ENCODE measurements around the gene KCNN3.

Gene KCNN3

DNA sequence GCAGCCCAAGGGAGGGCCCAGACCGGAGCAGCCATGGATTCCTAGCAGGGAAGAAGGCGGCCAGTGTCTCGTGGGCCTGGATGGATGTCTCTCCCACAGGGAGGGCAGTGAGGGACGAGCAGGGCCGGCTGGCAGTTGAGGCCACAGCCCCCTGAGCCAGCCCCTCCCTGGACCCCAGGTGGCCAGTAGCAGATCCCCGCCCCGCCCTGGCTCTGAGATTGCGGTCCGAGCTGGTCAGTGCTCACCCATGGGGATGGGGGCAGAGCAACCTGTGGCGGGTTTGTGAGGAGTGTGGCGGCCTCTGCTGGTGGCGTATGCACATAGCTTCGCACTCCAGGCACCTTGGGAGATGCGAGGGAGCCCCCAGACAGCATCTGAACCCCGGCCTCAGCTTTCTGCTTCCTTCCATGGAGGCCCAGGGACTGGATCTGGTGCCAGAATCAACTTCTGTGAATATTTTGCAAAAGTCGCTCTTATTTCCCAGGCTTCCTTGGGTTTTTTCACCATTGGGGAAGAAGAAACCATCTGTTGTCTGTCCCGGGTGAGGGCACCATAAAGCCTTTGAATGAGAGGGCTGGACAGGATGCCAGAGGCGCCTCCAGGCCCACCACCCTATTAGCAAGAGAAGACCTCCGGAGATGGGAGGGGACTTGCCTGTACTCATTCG lies 8.4 kb upstream of the KCNN3 start:
- peak; percentile 71 for DNase-seq

DNA sequence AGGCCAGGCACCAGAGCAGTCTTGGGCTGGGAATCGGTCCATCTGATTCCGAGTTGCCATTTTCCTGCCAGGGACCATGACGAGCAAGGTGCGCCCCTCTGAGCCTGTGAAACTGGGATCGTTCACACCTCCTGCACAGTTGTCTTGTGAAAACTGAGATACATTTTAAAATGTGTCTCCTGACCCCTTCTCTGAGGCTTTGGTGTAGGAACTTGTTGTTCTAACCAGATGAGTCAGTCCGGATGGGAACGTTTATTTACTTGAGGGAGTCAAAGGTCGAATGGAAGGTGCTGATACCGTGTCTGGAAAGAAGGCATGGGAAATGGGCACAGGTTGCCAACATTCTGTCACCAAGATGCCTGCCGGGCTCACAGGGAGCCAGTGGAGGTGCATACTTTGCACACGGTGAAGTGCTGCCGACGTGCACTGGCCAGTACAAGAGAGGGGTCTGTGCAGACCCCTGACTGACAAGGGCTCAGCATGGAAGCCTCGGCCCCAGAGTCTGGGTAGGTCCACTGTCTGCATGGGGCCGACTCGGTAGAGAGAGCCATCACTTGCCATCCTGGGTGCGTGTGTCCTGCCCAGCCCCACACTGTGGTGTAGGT lies 7.4 kb upstream of the KCNN3 start:
- DNase-seq = no peak

DNA sequence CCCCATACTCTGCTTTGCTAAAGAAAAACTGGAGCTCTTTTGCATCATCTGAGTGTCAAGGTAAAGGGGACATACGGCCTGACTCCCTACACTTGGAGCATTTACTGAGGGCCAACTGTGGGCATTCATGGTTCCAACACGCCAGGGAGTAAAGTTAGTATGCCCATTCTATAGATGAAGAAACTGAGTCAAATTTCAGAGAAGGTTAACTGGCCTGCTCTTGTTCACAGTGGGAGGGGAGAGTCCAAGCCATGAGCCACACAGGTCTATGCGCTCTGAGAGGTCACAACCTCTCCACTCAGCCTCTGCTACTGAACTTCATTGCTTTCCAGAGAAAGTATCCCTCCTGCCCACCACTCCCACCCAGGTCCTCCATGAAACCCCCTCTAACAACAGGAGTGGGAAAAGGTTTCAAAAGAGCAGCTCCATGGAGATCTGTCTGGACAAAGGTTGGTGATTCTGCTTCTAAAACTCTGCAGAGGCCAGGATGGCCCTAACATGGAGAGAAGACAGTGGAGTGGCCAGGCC lies 6.8 kb upstream of the KCNN3 start:
- no peak for DNase-seq

DNA sequence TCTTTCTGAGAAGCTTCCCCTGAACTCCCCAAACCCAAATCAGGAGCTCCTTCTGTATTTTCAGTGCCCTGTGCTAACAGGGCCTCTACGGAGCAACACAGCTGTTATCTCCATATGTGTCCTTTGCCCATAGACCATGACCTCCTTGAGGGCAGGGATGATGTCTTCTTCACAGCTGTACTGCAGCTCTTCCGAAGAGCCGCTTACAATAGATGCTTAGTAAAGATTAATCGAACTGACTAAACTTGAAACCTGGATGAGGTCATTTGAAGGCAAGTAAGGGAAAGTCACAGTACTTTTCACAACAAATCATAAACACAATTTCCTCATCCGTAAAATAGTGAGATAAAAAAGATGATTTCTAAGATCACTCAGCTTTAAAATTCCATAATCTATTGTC lies 4.4 kb upstream of the KCNN3 start:
- no peak for DNase-seq

DNA sequence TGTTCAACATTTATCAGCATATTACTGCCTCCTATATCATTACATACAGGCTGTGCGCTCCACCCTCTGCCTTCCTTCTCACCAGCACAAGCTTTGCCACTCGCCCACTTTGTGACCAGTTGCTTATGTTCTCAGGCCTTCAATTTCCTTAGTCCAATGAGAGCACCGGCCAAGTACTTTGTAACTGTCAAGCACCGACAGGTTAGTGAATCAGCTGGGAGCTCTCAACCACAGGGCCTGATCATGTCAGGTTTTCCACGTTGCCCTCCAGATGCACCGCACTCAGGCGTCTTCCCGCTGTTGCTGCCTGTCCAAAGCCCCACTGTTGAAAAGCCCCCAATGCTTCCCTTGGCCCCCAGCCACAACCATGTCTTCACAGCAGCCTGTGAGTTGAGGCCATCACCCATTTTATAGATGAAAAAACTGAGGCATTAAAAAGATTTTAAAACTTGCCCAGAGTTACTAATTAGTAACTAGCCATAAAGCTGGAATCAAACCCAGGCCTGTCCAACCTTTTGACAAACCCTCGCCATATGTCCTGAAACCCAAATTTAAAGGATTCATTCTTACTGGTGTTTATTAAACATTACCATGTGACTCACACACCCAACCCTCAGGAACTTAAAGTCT lies 3.4 kb upstream of the KCNN3 start:
- no peak for DNase-seq

DNA sequence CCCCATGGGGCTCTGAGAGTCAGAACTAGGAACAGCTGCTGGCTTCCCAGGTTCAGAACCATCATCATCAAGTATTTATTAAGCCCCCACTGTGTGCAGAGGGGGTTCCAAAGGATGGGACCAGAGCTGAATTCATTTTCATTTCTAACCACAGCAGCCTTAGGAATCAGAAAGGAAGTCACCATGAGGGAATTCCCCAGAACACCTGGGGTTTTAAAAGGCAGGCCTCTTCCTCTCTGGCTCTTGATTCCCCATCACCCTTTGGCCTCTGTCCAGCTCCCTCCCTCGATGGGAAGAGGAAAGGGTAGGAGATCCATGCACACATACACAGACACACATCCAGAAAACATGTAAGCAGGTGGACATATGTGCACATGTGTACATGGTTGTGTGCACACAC lies 1.3 kb upstream of the KCNN3 start:
- DNase-seq = no peak

DNA sequence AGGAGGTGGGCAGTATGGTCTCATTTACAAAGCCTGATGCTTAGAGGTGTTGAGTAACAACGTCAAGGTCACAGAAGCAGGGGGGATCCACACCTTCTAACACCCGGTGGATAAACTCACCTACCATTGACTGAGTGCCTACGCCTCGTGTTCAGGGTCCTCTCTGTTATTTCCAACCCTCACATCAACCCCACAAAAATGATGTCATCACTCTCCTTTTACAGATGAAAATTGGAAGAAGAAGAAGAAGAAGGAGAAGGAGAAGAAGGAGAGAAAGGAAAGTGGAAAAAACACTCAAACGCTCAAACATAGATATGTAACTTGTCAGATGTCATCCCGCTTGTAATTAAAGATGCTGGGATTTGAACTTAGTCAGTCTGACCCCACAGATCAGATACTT lies 653 bp upstream of the KCNN3 start:
- DNase-seq = no peak

DNA sequence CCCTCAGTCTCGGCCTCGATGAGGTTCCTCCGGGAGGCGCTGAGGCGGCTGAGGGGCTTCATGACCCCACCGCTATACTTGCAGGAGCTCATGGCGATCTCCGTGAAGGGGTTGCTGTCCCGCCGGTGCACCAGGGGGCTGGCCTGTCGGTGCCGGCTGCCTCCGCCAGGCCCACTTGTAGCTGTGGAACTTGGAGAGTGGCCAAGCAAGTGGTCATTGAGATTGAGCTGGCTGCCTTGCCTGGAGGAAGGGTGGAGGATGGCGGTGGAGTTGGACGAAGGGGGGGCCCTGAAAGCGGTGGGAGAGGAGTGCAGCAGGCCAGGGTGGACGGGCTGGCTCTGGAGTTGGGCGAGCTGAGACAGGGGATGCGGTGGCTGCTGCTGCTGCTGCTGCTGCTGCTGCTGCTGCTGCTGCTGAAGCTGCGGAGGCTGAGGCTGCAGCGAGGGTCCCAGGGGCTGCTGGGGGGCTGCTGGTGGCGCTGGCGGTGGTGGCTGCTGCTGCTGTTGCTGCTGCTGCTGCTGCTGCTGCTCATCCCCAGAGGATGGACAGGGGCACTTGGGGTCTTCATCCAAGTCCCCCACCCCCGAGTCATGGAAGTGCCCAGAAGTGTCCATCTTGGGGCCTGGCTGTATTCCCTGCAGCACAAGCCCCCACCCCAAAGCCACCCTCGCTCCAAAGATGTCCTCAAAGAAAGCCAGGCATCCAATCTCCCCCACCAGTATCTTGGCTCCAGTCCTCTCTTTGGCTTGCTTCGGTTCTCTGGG lies 548 bp downstream of the KCNN3 start:
- no peak for DNase-seq

DNA sequence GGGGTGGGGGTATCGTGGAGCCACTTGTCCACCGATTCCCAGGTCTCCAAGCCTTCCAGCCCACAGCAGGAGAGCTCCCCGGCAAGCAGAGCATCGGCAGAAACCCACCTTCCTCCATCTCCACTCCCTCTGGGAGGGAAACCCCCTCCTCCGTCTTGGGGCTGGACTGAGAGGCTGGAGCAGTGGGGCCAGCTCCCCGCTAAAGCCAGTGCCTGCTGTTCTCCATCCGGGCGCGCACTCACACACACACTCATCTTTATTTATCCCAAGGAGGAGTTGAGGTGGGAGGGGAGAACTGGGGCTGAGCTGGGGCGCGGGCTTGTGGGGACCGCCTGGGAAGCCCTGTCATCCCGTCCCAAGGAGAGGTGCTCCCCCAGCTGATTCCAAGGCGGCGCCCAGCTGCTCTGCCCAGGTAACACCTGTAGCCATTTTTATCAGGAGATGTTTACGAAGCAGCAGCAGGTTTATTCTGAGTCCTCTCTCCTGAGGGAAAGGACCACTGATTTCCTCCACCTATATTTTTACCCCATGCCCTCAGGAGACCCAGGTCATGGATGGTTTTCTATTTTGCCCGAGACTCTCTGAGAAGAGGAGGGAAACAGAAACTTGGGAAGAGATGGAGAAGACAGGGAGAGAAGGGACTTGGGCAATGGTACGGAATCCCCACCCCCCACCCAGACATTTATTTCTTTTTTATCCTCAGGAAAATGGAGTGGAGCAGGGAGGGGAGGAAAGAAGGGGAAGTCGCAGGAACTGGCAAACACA lies 2.1 kb downstream of the KCNN3 start:
- no peak for DNase-seq

DNA sequence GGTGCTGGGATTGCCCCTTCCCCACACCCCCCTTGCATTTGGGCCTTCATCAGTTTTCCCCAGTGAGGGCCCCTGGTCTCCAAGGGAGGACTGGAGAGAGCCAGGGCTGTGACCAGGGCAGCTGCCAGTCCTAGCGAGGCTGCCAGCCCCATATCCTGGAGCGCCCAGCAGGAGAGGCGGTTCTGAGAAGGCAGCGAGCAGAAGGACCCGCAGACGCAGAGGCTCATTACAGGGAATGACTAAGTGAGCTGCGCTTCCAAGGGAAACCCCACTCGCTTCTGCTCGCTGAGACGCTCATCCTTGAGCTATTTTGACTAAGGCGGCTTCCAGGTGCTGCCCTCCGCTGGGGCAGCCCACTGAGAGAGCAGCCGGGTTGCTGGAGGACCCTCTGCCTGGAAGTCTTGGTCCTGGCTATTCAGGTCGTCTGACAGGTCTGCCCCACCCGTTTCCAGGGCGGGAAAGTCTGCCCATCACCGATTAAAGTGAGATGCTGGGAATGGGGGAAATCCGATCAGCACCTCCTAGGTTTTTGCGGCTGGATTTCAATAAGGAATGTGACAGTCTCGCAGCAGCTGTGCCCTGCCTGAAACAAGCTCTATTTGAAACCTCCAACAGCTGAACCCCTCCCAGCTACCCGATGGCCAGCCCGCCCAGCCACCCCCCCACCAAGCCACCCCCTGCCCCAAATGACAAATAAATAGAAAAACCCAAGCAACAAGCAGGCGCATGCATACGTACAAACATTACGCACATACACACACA lies 2.8 kb downstream of the KCNN3 start:
- no peak for DNase-seq

DNA sequence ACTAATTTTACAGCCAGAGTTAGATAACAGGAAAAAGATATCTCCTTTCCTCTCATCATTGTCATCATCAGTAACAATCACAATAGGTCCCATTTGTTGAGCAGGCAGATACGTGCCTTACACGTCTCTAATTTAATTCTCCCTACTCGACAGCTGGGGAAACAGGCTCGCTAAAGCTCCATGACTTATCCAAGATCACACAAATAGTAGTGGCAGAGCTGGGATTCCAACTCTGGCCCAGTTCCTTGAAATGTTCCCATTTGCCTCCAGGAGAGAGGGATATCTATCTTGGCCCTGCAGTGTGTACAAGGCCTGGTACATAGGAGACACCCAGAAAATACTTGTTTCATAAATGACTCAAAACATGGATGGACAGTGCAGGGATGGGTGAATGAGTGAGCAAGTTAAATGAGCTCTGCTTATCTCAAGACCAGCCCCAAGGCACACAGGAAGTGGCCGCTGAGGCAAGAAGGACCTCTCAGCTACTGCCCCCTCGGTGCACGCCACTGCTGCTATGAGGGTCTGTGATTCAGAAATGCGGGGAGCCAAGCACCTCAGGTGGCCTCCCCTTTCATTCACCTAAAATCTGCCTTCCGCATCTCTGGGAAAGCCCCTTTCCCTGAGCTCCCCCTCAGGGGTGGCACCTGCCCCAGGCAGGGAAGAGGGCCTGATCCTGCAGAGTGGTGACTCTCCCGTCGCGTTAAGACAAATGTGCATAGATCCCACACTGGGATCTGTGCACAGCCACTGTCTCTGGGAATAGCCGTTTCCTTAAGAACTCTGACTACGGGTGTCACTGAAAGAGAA lies 3.6 kb downstream of the KCNN3 start:
- DNase-seq = no peak

DNA sequence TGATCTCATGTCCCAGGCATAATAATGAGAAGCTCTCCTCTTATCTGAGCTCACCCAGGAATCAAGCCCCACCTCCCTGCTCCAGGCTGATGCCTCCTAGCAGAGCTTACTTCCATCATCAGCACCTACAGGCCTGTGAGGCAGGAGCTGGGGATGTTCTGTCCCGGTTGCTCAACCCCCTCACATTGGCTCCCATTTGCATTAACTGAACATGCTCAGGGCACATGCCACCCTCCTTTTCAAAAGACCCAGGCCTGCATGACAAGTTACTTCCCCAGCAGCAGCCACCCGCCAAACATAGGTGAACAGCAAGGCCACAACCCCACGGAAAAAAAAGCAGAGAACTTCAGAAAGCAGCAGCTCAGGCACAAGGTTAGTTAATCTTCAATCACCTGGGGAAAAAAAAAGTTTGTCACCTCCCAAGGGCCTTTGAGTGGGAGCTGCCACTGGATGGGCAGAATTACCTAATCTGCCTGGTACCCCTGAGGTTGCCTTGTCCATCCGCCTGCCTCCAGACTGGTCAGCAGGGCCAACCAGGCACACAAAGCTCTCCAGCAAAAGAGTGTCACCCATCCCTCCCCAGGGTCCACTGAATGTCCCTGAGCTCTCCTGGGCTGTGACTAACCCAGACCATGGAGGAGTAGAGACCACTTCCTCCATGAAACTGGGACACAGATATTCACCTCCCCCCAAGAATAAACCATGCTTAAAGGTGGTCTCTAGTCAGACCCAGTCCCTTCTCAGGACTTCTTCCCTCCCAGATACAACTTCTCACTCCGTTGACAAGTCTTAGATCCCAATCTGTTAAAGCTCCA lies 4.4 kb downstream of the KCNN3 start:
- no peak for DNase-seq

DNA sequence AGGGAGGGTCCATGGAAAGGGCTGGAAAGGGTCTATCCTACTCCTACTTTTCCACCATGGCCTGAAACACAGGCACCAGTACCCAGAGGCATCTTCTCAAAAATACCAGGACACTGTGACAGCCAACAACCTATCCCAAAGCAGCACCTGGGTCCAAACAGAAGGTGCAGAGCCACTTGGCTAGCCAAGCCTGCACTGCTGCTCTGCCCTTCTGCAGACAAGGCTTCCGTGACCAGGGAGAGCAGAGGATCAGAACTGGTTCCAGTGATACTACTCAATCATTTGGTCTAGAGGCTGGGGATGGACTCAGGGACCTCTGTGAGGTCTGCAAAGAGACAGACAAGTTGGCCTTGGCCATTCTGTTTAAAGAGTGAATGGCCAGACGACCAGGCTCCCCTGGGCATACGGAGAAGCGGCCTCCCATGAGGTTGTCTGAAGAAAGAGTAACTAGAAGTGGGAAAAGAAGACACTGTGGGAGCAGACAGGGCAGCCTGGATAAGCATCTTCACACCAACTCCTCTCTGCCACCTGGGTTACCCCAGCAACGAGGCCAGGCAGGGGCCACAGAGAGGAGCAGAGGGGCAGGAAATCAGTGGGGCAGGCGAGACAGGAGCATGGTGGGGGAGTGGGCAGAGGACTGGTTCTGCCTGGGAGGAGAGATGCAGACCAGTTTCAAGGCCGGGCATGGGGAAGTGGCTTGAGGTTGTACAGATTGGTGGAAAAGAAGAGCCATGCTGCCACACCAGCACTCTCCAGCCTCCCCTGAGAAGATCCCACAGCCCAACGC lies 5.7 kb downstream of the KCNN3 start:
- DNase-seq = no peak

DNA sequence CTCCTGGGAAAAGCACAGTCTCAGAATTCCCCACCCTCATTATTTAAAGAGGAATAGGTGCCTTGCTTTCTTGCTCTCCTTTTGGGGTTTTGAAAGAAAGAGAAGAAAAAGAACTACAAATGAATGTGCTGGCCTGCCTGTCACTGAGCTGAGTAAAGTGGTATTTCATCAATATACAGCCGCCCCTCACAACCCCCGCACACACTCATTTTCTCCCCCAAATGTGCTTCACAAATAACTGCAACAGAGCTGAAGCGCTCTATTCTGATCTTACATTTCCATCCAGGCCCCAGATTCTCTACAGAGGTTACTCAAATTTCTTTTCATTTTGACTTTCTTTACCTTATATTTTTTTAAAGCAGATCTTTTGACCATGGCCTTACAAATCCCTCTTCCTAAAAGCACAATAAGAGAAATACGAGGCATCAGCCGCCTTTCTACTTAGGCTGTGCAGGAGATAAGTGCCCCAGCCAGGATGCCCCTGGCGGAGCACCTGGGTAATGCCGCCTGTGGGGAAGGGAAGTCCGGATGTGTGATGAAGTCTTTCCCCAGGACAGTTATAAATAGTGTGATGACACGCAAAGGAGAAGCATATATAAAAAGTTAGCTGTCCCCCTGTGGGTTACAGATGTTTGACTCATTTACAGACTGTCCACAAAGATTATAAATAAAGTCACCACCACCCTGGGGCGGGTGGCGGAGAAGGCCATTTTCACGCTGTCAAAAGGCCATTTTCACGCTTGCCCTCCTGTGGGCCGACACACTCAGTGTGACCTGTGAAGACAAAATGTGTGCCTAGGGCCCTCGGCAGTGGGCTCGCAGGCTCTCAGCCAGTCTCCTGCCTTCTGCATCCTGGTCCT lies 6.5 kb downstream of the KCNN3 start:
- peak; percentile 43 for DNase-seq

DNA sequence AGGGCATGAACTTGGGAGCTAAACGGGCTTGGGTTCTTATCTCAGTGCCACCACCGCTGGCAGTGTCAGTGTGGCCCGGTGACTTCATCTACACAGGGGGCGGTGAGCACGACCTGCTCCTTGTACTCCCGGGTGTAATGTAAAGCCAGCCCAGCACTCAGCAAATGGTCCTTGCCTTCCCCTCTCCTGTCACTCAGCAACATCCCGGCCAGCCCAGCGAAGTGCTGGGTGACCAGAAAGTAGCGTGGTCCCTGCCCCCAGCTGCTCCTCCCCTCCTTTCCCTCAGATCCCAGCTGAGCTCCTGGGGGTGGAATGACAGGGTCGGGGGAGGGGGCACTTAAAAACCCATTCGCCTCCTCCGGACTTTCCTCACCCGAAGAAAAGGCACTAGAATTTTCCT lies 7.2 kb downstream of the KCNN3 start:
- no peak for DNase-seq

DNA sequence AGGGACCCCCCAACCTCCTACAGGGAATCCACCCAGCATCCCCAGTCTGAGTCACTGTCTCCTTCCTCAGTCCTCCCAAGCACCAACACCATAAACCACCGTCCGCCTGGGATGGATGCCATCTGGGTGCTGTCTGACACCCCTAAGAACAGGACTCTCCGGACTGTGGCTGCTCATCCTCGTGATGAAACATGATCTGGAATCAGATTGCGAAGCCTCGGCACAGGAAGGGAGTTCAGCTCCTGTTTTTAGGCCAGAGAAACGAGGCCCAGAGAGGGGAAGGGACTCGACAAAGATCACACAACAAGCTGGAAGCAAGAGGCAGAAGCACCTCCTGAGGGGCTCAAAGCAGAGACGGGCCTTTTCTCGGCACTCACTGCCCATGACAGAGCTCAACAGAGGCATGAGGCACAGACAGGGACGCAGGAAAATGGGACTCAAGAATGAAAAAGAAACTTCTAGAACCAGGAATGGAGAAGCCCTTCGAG lies 8.4 kb downstream of the KCNN3 start:
- DNase-seq = no peak

DNA sequence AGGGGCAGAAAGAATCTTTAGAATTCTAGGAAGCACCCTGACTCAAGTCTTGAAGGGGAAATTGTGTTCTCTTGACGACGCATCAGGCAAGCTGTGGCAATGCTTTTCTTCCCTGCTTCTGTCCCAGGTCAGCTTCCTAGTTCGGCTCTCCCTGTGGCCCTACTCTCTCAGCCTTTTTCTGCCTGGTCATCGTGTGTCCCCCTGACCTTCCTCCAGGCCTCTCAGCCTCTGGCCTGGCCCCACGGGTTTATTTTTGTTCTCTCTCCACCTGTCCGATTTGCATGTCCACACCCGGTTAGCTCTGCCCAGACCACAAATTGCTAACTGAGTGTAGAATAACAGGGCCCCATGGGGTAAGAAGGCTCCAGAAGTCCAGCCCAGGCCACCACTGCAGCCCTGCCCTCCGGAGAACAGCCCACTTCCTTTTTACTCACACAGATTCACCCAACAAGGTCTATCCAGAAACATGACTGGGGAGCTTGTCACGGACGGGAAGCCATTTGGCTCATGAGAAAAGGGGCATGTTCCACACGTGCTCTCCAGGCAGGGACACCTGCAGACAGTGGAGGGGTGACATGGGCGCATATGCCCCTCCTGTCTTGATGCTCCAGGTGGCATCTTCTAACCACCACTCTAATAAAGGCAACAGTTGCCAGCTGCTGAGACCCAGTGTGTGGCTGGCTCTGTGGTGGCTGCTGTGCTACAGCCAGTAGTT lies 9.8 kb downstream of the KCNN3 start:
- DNase-seq = no peak

DNA sequence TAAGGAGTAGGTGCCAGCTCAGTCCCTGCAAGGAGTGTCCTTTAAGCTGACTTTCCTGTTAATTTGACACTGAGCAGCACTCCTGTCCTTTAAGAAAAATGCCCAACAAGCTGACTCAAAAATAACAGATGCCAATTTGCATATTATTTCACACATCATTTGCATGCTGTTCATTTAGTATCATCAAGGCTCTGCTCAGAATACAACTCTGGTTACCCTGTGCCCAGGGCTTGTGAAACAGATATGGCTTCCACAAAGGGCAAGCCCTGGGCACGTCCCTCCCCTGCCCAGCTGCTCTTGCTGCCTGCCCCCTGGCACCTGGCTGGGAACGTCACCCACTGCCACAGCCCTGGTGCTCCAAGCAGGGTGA lies 10.3 kb downstream of the KCNN3 start:
- no peak for DNase-seq

Measured in CD4-positive, alpha-beta T cell treated with Interleukin-21 for 1 hour (primary cell).